SK-MEL-5 (cell line): Measurements from ENCODE around the gene EPHA3. TPM values are rescaled to one million over a fixed set of nuclear protein-coding genes. Genes with fewer than 3 reads are reported as not detected.
"Not testable (repeated sequence)": the region's sequence is repeated elsewhere in the genome, so short reads cannot be mapped to it uniquely, and the experiment has no call there.

Source experiments
- DNase-seq: peaks from one replicate; pipeline ENCODE4 v3.0.0-alpha.2; 2016; ENCODE audit warnings: low read depth, low spot score
- in situ Hi-C: cut with HindIII; loops from 2 replicates; pipeline ENCODE4 v1.10.0; 2016; ENCODE audit warnings: low sequenced_read_pairs, high pct_unique_total_duplicates, low pct_unique_long_range_greater_than_20kb
- total RNA-seq: library from RNA; depleted of rRNA; stranded (reverse); fragments of >200 nt; shearing (Covaris generic); gene quantifications from 2 replicates; pipeline ENCODE4 v1.2.3, GENCODE V29; 2014

The EPHA3 gene
- total RNA-seq, 1 experiment from 2014 or later = 40.8 TPM

GRCh38 chr3:89306540-89306939 is 199.1 kb downstream of the EPHA3 start:
- no peak for DNase-seq
- in situ Hi-C loops = no loop called here

- DNase-seq = no peak
- in situ Hi-C loops = no loop called here
Measured at GRCh38 chr3:89311581-89311980, 204.2 kb downstream of the EPHA3 start.

- in situ Hi-C loops = no loop called here
- no peak for DNase-seq
Measured at GRCh38 chr3:89312141-89312540, 204.7 kb downstream of the EPHA3 start.

GRCh38 chr3:89314454-89315098 is 207.2 kb downstream of the EPHA3 start:
- in situ Hi-C loops = no loop called here
- peak; percentile 83 for DNase-seq

GRCh38 chr3:89315750-89316470 is 208.5 kb downstream of the EPHA3 start:
- in situ Hi-C loops = no loop called here
- no peak for DNase-seq

- in situ Hi-C loops = no loop called here
- no peak for DNase-seq
Measured at GRCh38 chr3:89320186-89320585, 212.8 kb downstream of the EPHA3 start.

GRCh38 chr3:89326997-89327396 is 219.6 kb downstream of the EPHA3 start:
- in situ Hi-C loops = no loop called here
- no peak for DNase-seq

GRCh38 chr3:89332386-89332785 is 225.0 kb downstream of the EPHA3 start:
- in situ Hi-C loops = no loop called here
- peak; percentile 94 for DNase-seq

- no peak for DNase-seq
- in situ Hi-C loops = no loop called here
Measured at GRCh38 chr3:89332793-89333192, 225.4 kb downstream of the EPHA3 start.

- in situ Hi-C loops = no loop called here
- DNase-seq = no peak
Measured at GRCh38 chr3:89335693-89336092, 228.3 kb downstream of the EPHA3 start.

- in situ Hi-C loops = no loop called here
Measured at GRCh38 chr3:89340408-89340807, 233.0 kb downstream of the EPHA3 start.

GRCh38 chr3:89344076-89344475 is 236.7 kb downstream of the EPHA3 start:
- no peak for DNase-seq
- in situ Hi-C loops = no loop called here

More at GRCh38 chr3:89340408-89340807, 233.0 kb downstream of the EPHA3 start:
- no peak for DNase-seq

GRCh38 chr3:89350935-89351334 is 243.5 kb downstream of the EPHA3 start:
- DNase-seq, in situ Hi-C loops: not testable (repeated sequence)

- no peak for DNase-seq
- in situ Hi-C loops = no loop called here
Measured at GRCh38 chr3:89353465-89353864, 246.0 kb downstream of the EPHA3 start.

GRCh38 chr3:89358281-89358680 is 250.9 kb downstream of the EPHA3 start:
- no peak for DNase-seq
- in situ Hi-C loops = no loop called here

- DNase-seq = no peak
Measured at GRCh38 chr3:89360156-89360555, 252.7 kb downstream of the EPHA3 start.

GRCh38 chr3:89362496-89362895 is 255.1 kb downstream of the EPHA3 start:
- DNase-seq = peak; percentile 34
- in situ Hi-C loops = no loop called here

More at GRCh38 chr3:89360156-89360555, 252.7 kb downstream of the EPHA3 start:
- in situ Hi-C loops = no loop called here

- in situ Hi-C loops = no loop called here
- DNase-seq = peak; percentile 54
Measured at GRCh38 chr3:89363171-89363570, 255.8 kb downstream of the EPHA3 start.

- in situ Hi-C loops = no loop called here
- DNase-seq = no peak
Measured at GRCh38 chr3:89364314-89364713, 256.9 kb downstream of the EPHA3 start.
